HG02678 (cell line): ENCODE measurements around the gene WDR18.
"Not testable (repeated sequence)": the region's sequence is repeated elsewhere in the genome, so short reads cannot be mapped to it uniquely, and the experiment has no call there.

ENCODE experiments used
- ATAC-seq: cut with Tn5 transposase; IDR thresholded peaks from one replicate; pipeline ENCODE4 v1.9.1; 2021; ENCODE audit warnings: mild to moderate bottlenecking, moderate library complexity; ENCODE audit not compliant: unreplicated experiment

WDR18 gene

GRCh38 chr19:1018393-1018792 lies 34.2 kb downstream of the WDR18 start:
- ATAC-seq = no peak

GRCh38 chr19:1018932-1019615 lies 34.9 kb downstream of the WDR18 start:
- no peak for ATAC-seq

- ATAC-seq = no peak
Measured at GRCh38 chr19:1019616-1019961, 35.4 kb downstream of the WDR18 start.

GRCh38 chr19:1019980-1020867 lies 36.1 kb downstream of the WDR18 start:
- no peak for ATAC-seq

GRCh38 chr19:1020868-1021425 lies 36.8 kb downstream of the WDR18 start, which contains the start of gene TMEM259:
TMEM259 (minus strand) TSS chr19:1021123; CDS start chr19:1020996, 127 bp downstream.
- ATAC-seq = peak; percentile 90

- not testable (repeated sequence) for ATAC-seq
Measured at GRCh38 chr19:1023883-1024188, 39.7 kb downstream of the WDR18 start.

GRCh38 chr19:1025080-1025479 lies 40.9 kb downstream of the WDR18 start:
- not testable (repeated sequence) for ATAC-seq

- peak; percentile 63 for ATAC-seq
Measured at GRCh38 chr19:1025960-1026782, 42.0 kb downstream of the WDR18 start, which contains the start of gene CNN2. CNN2 (plus strand) TSS chr19:1026608; CDS start chr19:1026662, 54 bp downstream.

GRCh38 chr19:1026783-1027649 lies 42.9 kb downstream of the WDR18 start:
- ATAC-seq = no peak

- ATAC-seq = no peak
Measured at GRCh38 chr19:1027650-1028061, 43.5 kb downstream of the WDR18 start.

- no peak for ATAC-seq
Measured at GRCh38 chr19:1028062-1028926, 44.1 kb downstream of the WDR18 start.

- ATAC-seq = no peak
Measured at GRCh38 chr19:1032264-1032867, 48.2 kb downstream of the WDR18 start.

GRCh38 chr19:1035998-1036621 lies 52.0 kb downstream of the WDR18 start:
- no peak for ATAC-seq

- ATAC-seq = no peak
Measured at GRCh38 chr19:1037621-1038064, 53.5 kb downstream of the WDR18 start.

GRCh38 chr19:1038978-1039645 lies 55.0 kb downstream of the WDR18 start:
- ATAC-seq = no peak

GRCh38 chr19:1039646-1040475 lies 55.7 kb downstream of the WDR18 start, which contains the start of gene ABCA7:
ABCA7 (plus strand) TSS chr19:1040107; CDS start chr19:1041362, 1,255 bp downstream.
- peak; percentile 82 for ATAC-seq
